IPS-20b (cell line): ENCODE data around the gene MYO7B.

Experiments
- H3K27ac ChIP-seq: one replicate; pipeline ENCODE4 v1.5.1; 2013; ENCODE audit warnings: low read length
- H3K27me3 ChIP-seq: 2 replicates; pipeline ENCODE4 v1.6.1; 2013; ENCODE audit warnings: mild to moderate bottlenecking, low read length, inconsistent platforms; ENCODE audit not compliant: insufficient read depth
- H3K36me3 ChIP-seq: 2 replicates; pipeline ENCODE4 v1.6.1; 2013; ENCODE audit warnings: low read depth, mild to moderate bottlenecking, inconsistent platforms, low read length, moderate library complexity; ENCODE audit not compliant: insufficient read depth
- H3K4me1 ChIP-seq: 2 replicates; pipeline ENCODE4 v1.6.1; 2013; ENCODE audit warnings: mild to moderate bottlenecking, control low read depth, inconsistent platforms, low read length, moderate library complexity; ENCODE audit not compliant: insufficient read depth
- H3K4me3 ChIP-seq: 2 replicates; pipeline ENCODE4 v1.5.1; 2013; ENCODE audit warnings: mild to moderate bottlenecking, low read length, inconsistent platforms
- H3K9ac ChIP-seq: 2 replicates; pipeline ENCODE4 v1.6.1; 2013; ENCODE audit warnings: low read depth, mild to moderate bottlenecking, inconsistent platforms, low read length, moderate library complexity
- H3K9me3 ChIP-seq: 2 replicates; pipeline ENCODE4 v1.6.1; 2013; ENCODE audit warnings: mild to moderate bottlenecking, low read depth, low read length, inconsistent platforms; ENCODE audit not compliant: insufficient read depth

MYO7B gene

GRCh38 chr2:127577503-127577902, 42.0 kb downstream of the MYO7B start:
- Histone ChIP-seq H3K9ac (no peak overlapping the region), H3K27me3 (no peaks in the 10 kb centered on the region), H3K4me3 (no peak overlapping the region), H3K9me3 (no peaks in the 10 kb centered on the region), H3K27ac (no peak overlapping the region), H3K36me3 (no peaks in the 10 kb centered on the region), H3K4me1 (no peaks in the 10 kb centered on the region)

GRCh38 chr2:127577973-127578372, 42.5 kb downstream of the MYO7B start:
- Histone ChIP-seq H3K4me1 (no peaks in the 10 kb centered on the region), H3K27ac (no peak overlapping the region), H3K4me3 (no peak overlapping the region), H3K9ac (no peak overlapping the region), H3K27me3 (no peaks in the 10 kb centered on the region), H3K9me3 (no peaks in the 10 kb centered on the region), H3K36me3 (no peaks in the 10 kb centered on the region)

GRCh38 chr2:127578411-127578810, 42.9 kb downstream of the MYO7B start:
- H3K27me3 ChIP-seq: no peaks in the 10 kb centered on the region
- no peaks in the 10 kb centered on the region for H3K9me3 ChIP-seq
- no peaks in the 10 kb centered on the region for H3K36me3 ChIP-seq
- H3K27ac ChIP-seq: no peak overlapping the region
- H3K4me3 ChIP-seq: no peak overlapping the region
- H3K9ac ChIP-seq: no peak overlapping the region
- no peaks in the 10 kb centered on the region for H3K4me1 ChIP-seq

- Histone ChIP-seq H3K4me1 (no peaks in the 10 kb centered on the region), H3K36me3 (no peaks in the 10 kb centered on the region), H3K9me3 (no peaks in the 10 kb centered on the region), H3K9ac (no peak overlapping the region), H3K27ac (no peak overlapping the region), H3K27me3 (no peaks in the 10 kb centered on the region), H3K4me3 (no peak overlapping the region)
Observed at GRCh38 chr2:127579231-127579630, 43.7 kb downstream of the MYO7B start.

- Histone ChIP-seq H3K27ac (no peak overlapping the region), H3K27me3 (no peaks in the 10 kb centered on the region), H3K36me3 (no peaks in the 10 kb centered on the region)
Observed at GRCh38 chr2:127580167-127581049, 44.9 kb downstream of the MYO7B start.

GRCh38 chr2:127581050-127581345, 45.5 kb downstream of the MYO7B start:
- H3K27me3 ChIP-seq: no peaks in the 10 kb centered on the region
- H3K27ac ChIP-seq: no peak overlapping the region
- H3K36me3 ChIP-seq: no peaks in the 10 kb centered on the region
- H3K9ac ChIP-seq: no peak overlapping the region
- H3K4me1 ChIP-seq: no peaks in the 10 kb centered on the region
- no peak overlapping the region for H3K4me3 ChIP-seq
- H3K9me3 ChIP-seq: no peaks in the 10 kb centered on the region

More at GRCh38 chr2:127580167-127581049, 44.9 kb downstream of the MYO7B start:
- H3K4me3 ChIP-seq: no peak overlapping the region
- no peaks in the 10 kb centered on the region for H3K4me1 ChIP-seq
- no peaks in the 10 kb centered on the region for H3K9me3 ChIP-seq
- no peak overlapping the region for H3K9ac ChIP-seq

- Histone ChIP-seq H3K27ac (no peak overlapping the region), H3K27me3 (no peaks in the 10 kb centered on the region), H3K4me3 (no peak overlapping the region), H3K4me1 (no peaks in the 10 kb centered on the region), H3K9me3 (no peaks in the 10 kb centered on the region), H3K9ac (no peak overlapping the region), H3K36me3 (no peaks in the 10 kb centered on the region)
Observed at GRCh38 chr2:127581516-127582490, 46.3 kb downstream of the MYO7B start.

GRCh38 chr2:127582863-127583861, 47.7 kb downstream of the MYO7B start:
- H3K27me3 ChIP-seq: no peaks in the 10 kb centered on the region
- H3K9me3 ChIP-seq: no peaks in the 10 kb centered on the region
- no peaks in the 10 kb centered on the region for H3K4me1 ChIP-seq
- no peak overlapping the region for H3K4me3 ChIP-seq
- no peaks in the 10 kb centered on the region for H3K36me3 ChIP-seq
- no peak overlapping the region for H3K9ac ChIP-seq
- H3K27ac ChIP-seq: no peak overlapping the region

GRCh38 chr2:127584047-127584446, 48.6 kb downstream of the MYO7B start:
- H3K4me1 ChIP-seq: no peaks in the 10 kb centered on the region
- H3K36me3 ChIP-seq: no peaks in the 10 kb centered on the region
- H3K4me3 ChIP-seq: no peak overlapping the region
- H3K27me3 ChIP-seq: no peaks in the 10 kb centered on the region
- no peak overlapping the region for H3K9ac ChIP-seq
- H3K27ac ChIP-seq: no peak overlapping the region
- H3K9me3 ChIP-seq: no peaks in the 10 kb centered on the region

- H3K27ac ChIP-seq: no peak overlapping the region
- H3K27me3 ChIP-seq: no peaks in the 10 kb centered on the region
- H3K4me3 ChIP-seq: no peak overlapping the region
- H3K4me1 ChIP-seq: no peaks in the 10 kb centered on the region
- no peaks in the 10 kb centered on the region for H3K9me3 ChIP-seq
- no peak overlapping the region for H3K9ac ChIP-seq
- no peaks in the 10 kb centered on the region for H3K36me3 ChIP-seq
Observed at GRCh38 chr2:127584516-127585033, 49.1 kb downstream of the MYO7B start.

- H3K4me1 ChIP-seq: no peaks in the 10 kb centered on the region
- H3K36me3 ChIP-seq: no peaks in the 10 kb centered on the region
- H3K9ac ChIP-seq: no peak overlapping the region
- no peak overlapping the region for H3K4me3 ChIP-seq
- no peaks in the 10 kb centered on the region for H3K9me3 ChIP-seq
- H3K27ac ChIP-seq: no peak overlapping the region
- H3K27me3 ChIP-seq: no peaks in the 10 kb centered on the region
Observed at GRCh38 chr2:127585270-127585807, 49.9 kb downstream of the MYO7B start.
